G401 (cell line): ENCODE measurements around the gene ZNRD2. TPM values are rescaled to one million over a fixed set of nuclear protein-coding genes. Genes with fewer than 3 reads are reported as not detected.

Experiments used
- DNase-seq: peaks from one replicate; pipeline ENCODE4 v3.0.0-alpha.2; 2015; ENCODE audit warnings: low spot score
- in situ Hi-C: cut with HindIII; loops from 2 replicates; pipeline ENCODE4 v1.10.0; 2016; ENCODE audit warnings: low sequenced_read_pairs, mixed read lengths
- total RNA-seq: library from RNA; depleted of rRNA; stranded (reverse); fragments of >200 nt; shearing (Covaris generic); gene quantifications from 2 replicates; pipeline ENCODE4 v1.2.3, GENCODE V29; 2014

Gene ZNRD2
- total RNA-seq, 1 experiment from 2014 or later: 72.7 TPM

DNA sequence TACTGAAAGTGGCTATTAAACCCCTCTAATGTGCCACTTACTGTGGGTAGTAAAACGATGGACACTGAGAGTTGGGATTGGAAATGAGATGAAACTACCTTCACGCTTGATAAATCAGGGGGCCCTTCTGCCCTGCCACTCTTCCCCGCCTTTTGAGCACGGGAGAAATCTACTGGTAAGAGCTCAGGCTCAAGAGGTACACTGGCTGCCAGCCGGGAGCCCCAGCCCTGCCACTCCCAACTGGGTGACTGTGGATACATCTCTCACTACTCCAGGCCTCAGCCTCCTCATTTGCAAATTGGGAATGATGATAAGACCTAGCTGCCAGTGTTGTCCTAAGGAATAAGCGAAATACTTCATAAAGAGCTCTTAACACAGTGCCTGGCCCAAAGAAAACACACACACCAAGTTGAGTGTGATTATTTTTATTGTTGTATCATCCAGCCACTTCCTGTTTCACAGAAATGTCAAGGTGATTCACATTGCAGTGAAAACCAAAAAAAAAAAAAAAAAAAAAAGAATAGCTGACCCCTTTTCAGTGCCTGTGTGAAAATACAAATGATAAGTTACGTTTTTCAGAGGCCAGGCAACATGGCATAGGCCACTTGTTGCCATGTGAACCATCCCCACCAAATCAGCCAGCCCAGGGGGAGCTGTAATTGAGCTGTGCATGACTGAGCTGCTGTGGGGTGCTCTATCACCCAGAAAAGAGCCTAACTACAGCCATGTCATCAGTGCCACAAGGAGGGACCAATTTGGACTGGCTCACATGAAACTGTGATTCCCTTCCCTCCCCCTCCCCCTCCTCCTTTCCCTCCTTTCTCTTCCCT is 4.4 kb upstream of the ZNRD2 start:
- DNase-seq: no peak
- in situ Hi-C loops: no loop called here

DNA sequence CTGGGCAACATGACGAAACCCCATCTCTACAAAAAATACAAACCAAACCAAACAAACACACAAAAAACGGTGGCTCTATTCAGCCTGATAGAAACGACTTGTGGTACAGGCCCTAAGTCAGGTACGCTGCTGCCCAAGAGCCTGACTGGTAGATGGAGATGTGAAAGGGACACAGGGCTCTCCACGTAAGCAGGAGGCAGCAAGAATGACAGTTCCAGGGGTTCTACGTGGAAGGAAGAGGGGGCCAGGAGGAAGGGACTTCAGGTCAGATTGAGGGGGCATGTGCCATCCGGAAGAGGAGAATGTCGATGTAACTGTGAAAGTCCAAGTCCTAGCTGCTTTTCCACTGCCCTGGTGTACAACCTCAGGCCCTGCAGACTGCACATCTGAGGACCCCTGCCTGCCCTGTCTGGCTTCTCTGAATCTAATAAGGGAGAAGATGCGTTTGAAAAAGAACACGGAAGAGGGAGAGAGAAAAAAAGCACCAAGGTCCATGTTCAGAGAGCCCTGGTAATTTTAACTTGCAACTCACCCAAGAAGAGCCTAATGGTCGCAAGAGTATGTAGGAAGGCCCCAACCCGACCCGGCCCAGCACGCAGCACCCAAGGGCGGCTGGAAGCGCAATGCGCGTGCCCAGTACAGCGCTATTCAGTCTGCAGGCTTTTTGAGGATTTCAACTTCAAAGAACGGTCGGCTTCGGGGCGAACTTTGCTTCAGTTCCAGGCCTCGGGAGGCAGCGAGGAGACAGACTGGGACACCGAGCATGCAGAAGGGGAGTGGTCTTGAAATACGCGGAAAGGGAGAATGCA is 909 bp upstream of the ZNRD2 start:
- in situ Hi-C loops: no loop called here
- no peak for DNase-seq

DNA sequence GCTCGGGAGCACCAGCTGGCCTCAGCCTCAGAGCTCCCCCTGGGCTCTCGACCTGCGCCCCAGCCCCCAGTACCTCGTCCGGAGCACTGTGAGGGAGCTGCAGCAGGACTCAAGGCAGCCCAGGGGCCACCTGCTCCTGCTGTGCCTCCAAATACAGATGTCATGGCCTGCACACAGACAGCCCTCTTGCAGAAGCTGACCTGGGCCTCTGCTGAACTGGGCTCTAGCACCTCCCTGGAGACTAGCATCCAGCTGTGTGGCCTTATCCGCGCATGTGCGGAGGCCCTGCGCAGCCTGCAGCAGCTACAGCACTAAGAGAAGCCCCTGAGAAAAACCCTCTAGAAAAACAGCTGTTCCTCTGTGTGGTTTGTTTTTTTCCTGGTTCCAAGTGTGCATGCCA is 1.1 kb downstream of the ZNRD2 start:
- in situ Hi-C loops: no loop called here

DNA sequence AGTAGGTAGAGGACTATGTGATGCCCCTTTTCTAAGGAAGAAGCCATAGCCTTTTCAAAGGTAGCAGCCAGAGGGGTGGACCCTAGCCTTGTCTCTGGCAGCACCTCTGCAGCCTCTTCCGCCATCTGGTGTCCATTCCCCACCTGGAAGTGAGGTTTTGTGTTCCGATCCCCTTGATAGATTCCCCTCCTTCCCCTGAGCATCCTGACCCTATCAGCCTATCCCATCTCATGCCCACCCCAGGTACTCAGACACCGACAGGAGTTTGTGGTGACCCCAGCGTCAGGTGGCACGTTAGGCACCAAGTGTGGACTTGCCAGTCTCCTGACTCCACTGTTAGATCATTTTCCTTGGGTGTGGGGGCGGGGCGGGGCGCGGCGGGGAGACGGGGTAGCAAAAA is 1.7 kb downstream of the ZNRD2 start:
- in situ Hi-C loops: no loop called here
- peak; percentile 56 for DNase-seq

More for the DNA sequence above, 1.1 kb downstream of the ZNRD2 start:
- no peak for DNase-seq

DNA sequence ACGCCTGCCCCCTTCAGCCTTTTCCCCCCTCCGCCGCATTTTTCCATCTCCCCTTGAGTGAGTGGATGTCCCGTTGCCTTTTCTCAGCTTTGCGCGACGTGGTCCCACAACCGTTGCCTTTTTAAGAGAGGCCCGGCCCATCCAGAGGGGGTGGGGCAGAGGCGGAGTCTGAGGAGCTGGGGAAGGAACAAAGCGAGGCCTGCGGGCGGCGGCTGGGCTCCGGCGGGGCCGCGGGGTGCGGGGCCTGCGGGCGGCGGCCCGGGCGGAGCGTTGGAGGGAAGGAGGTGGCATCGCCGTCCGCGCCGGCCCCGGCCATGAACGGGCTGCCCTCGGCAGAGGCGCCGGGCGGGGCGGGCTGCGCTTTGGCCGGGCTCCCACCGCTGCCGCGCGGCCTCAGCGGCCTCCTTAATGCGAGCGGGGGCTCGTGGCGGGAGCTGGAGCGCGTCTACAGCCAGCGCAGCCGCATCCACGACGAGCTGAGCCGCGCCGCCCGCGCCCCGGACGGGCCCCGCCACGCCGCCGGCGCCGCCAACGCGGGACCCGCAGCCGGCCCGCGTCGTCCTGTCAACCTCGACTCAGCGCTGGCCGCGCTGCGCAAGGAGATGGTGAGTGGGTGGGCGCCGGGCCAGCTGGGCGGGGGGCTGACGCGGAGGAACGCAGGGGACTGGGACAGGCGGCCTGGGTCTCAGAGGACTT is 2.2 kb downstream of the ZNRD2 start, which contains the start of gene FAM89B:
TSS of gene FAM89B (plus strand) at position 183 of the 696 bp plus-strand sequence. CDS start at position 315, 132 bp downstream.
- DNase-seq: peak; percentile 89
- in situ Hi-C loops: no loop called here

DNA sequence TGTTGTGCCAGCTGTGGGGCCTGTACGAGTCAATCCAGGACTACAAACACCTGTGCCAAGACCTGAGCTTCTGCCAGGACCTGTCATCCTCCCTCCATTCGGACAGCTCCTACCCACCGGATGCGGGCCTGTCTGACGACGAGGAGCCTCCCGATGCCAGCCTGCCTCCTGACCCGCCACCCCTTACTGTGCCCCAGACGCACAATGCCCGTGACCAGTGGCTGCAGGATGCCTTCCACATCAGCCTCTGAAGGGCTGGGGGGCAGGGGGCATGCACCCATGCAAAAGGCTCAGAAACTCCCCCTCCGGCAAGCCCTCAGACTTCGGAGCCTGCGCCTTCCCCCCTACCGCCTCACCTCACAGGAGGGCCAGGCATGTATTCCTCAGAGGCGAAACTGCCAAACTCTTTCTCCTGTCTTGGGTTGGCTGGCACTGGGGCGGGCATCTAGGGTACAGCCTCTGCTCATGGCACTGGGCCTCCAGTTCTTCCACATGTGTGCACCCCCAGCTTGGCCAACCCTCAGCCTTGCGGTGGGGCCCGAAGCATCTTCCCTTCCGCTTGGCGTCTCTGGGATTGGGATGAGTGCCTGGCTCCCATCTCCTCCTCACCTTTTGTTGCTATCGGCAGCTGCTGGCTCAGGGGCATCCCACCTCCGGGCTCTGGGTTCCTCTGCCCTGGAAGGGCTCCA is 3.3 kb downstream of the ZNRD2 start:
- in situ Hi-C loops: no loop called here
- no peak for DNase-seq

DNA sequence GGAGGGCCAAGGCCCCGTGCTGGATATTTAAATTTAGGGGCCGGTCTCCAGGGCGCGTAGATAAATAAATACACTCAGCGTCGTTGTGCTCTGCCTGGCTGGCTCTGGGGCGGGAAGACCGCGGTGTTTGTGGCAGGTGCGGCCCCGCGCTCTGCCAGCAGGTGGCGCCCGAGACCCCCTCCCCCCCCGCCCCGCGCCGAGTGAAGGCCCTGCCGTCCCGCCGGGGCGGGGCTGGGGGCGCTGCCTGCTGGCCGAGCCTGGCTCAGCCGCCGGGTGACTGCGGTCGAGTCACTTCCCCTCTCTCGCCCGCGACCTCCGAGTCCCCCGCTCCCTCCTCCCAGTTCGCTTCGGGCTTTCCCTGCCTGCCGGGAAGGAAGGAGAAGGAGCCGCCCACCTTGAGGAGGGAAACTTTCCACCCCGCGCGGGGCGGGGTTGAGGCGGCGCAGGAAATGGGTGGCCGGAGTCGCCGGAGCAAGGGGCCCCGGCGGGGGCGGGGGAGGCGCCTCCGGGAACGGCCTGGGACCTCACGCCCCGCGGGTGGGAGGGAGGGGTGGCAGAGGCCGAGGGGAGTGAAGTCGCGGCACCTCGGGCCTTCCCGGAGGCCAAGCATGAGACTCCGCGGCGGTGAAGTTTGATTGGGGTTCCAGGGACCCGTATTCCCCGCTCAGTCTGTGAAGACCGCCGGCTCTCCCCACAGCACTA is 4.0 kb downstream of the ZNRD2 start:
- in situ Hi-C loops: no loop called here
- DNase-seq: peak; percentile 70

DNA sequence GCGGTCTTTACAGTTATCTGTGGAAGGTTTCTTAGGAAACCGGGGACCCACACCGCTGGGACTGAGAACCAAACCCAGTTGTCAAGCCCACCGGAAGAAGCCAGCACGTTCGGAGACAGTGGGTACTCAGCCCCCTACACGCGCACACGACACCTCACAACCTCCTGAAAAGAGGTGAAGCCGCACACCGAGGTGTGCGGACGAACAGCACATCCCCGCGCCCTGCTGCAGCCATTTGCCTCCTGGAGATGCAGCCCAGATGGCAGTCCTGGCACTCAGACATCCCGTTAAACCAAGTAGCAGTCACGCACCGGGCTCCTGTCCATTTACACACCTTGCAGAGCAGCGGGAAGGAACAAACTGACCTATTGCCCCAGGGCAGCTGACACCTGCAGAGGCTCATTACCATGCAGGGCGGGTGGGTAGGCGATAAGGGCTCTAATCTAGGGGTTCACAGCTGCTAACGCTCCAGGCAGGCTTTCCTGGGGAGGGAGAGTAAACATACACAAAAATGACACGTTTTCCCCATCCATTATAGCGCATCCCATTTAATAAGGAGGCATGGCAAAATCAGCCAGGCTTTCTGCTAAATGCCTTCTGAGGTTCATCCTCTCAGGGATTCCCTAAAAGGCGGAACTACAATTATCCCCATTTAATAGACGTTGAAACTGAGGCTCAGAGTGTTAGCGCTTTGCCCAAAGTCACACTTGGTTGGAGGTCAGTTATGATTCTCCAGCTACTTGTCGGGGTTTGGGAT is 4.7 kb downstream of the ZNRD2 start:
- DNase-seq: peak; percentile 89
- in situ Hi-C loops: no loop called here

DNA sequence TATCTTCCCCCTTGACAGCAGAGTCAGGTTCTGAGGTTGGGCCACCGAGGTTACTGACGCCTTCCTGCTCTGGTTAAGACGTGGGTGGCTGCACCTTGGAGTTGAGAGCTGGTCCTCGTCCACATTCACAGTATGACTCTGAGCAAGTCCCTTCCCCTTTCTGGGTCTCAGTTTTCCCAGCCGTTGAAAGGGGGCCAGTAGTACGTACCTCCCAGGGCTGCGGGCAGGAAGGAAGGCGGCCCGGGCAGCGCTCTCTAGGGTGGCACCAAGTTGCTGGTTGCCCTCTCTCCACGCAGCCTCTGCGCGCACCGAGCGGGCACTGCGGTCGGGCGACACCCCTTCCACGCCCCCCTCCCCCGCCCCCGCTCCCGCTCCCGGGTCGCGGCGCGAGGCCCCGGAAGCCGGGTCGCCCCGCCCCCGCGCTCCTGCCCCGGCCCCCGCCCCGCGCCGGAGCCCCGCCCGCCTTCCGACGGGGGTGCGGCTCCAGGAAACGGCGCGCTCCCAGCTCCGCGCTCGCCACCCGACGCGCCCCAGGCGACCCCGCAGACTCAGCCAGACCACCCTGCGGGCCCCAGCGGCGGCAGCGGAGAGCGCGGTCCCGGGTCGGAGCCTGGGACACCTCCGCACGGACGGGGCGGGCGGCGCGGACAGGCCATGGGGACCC is 5.4 kb downstream of the ZNRD2 start, which contains the start of gene EHBP1L1:
TSS of gene EHBP1L1 (plus strand) at position 486 of the 664 bp plus-strand sequence. CDS start 250 bp downstream, outside the sequence.
- in situ Hi-C loops: no loop called here
- no peak for DNase-seq

DNA sequence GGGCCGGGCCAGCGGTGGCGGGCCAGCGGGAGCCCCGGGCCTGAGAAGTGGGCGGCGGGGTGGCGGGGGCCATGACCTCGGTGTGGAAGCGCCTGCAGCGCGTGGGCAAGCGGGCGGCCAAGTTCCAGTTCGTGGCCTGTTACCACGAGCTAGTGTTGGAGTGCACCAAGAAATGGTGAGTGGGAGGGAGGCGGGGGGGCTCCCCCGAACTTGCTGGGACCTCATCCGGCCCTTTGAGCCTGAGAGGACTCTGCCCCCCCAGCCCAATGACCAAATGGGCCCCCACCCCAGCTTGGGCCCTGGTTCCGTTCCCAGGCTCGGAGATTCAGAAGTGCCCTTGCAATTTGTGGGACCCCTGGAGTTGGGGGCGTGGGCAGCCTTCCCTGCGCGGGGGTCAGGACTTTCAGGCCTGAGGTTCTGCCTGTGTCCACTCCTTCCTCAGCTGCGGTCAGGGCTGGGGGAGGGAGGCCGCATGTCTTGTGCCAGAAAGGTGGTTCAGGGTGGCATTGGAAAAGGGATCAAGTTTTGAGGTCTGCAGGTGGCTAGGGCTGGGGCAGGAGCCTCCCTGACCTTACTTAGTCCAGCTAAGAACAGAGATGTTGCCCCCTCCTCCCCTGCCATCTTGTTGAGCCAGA is 6.1 kb downstream of the ZNRD2 start:
- no peak for DNase-seq
- in situ Hi-C loops: no loop called here

DNA sequence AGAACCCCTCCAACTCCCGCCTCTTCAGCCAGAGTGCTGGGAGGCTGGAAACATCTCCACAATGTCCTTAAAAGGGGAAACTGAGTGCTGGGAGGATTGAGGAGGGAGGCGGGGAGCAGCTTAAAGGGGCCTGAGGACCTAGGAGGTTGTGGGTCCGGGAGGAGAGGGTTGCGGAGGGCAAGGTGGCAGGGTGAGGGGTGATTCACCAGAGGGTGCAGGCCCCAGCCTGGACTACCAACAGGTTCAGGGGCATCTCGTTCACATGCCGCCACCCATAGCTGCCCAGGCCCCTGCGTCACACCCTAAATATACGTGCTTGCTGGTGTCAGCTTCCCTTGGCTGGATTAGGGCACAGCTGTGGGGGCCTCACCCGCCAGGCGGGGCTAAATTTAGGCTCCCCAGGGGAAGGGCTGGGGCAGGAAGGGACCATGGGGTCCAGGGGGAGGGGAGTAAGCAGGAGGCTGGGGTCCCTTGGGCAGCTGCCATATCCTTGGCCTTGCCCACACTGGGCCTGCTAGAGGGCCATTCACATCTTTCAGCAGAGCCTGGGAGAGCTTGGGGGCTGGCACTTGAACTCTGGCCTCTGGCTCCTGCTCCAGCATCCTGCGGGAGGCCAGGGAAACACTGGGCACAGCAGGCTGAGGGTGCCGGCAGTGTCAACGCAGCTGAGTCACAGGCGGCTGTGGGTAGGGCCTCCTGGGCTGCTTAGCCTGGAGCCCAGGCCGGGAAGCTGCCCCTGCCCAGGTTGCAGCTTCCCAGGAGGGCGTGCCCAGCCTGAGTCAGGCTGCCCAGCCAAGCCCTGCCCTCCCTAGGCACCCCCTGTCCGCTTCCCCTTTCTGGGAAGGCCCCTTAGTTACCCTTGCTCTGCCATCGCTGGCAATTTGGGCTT is 6.8 kb downstream of the ZNRD2 start:
- in situ Hi-C loops: no loop called here
- no peak for DNase-seq

DNA sequence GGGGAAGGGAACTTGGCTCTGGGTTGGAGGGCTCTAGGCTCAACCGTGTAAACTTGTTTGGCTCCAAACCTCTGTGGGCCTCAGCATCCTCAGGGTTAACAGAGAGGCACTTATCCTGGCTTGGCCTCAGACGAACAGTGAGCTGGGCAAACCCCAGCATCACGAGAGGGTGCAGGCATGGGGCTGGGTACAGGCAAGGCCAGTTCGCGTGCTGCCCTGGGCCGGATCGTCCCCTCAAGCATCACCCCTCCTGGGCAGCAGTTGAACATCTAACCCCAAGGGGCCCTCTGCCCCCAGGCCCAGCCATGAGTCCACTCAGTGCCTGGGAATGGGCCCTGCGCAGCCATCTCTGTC is 7.5 kb downstream of the ZNRD2 start:
- in situ Hi-C loops: no loop called here

DNA sequence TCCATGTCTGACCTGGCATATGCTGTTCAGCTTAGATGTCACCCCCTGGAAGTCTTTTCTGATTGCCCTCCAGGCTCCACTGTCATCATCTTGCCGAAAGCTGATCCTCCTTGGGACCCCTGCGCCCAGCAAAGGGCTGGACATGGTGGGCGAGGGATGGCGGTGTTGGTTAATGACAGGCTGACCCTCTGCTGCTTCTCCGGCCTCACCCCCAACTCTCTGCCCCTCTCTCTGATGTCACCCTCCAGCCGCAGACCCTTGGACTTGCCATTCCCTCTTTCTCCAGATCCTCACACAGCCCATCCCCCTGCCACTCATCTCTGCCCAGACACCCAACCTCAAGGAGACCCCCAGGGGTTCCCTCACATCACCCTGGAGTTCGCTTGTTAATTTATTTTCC is 7.9 kb downstream of the ZNRD2 start:
- in situ Hi-C loops: no loop called here
- no peak for DNase-seq

More for the DNA sequence above, 7.5 kb downstream of the ZNRD2 start:
- no peak for DNase-seq

DNA sequence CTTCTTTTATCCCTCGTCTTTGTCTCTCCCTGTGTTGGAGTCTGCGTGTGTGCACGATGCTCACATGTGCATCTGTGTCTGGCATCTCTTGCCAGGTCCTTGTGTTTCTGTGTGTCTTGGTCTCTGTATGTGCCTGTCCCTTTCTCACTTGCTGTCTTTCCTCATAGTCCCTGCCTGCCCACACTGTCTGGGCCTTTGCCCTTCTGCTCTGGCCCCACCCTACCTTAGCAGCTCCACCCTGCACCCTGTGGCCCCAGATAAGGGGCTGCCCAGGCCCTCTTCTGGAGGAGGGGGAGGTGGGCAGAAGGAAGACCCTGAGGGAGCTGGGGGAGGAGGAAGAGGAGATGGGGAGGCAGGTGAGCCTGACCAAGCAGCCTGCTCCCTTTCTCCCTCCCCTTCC is 8.4 kb downstream of the ZNRD2 start:
- no peak for DNase-seq
- in situ Hi-C loops: no loop called here

DNA sequence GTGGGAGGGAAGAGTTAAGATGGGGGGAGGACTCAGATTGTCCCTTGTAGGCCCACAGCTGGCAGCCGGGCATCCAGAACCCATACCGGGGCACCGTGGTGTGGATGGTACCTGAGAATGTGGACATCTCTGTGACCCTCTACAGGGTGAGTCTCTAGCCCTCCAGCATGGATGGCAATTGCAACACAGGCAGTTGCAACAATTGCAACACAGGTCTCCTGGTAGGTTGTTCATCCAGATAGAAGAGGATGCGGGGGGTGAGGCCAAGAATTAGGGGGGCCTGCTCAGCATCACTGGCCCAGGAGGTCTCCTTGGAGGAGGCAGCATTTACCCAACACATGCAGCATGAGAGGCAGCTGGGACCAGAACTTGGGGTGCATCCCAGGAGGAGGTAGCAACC is 9.0 kb downstream of the ZNRD2 start:
- in situ Hi-C loops: no loop called here
- no peak for DNase-seq
